K562 (cell line): ENCODE measurements around the gene TP53I13. TPM values are rescaled to one million over a fixed set of nuclear protein-coding genes. Genes with fewer than 3 reads are reported as not detected.

ENCODE experiments used
- ATAC-seq: fragments of 200-7000 bp; cut with Tn5 transposase; 3 replicates; pipeline ENCODE4 v1.9.1; 2020; ENCODE audit warnings: moderate library complexity
- BruUV-seq: library from RNA; stranded (reverse); fragments of 400-500 nt; replicated peaks from 2 replicates; lab custom pipeline; 2021; lab: Mats Ljungman, UMichigan
- CTCF ChIA-PET: fragments of 300-600 bp; formaldehyde crosslinking; extraction: SDS; loops from one replicate; lab custom pipeline; 2021; ENCODE audit warnings: low intra/inter-chr PET ratio; lab: Yijun Ruan, JAX
- POLR2A ChIA-PET: fragments of 300-600, 350-650 bp; sonication (Branson Sonifier 250); formaldehyde crosslinking; extraction: SDS; loops from one replicate; lab custom pipeline; 2021; ENCODE audit warnings: antibody characterized with exemption, inconsistent platforms; lab: Yijun Ruan, JAX
- DNase-seq, 4 experiments: peaks; one replicate each; pipeline versions ENCODE4 v3.0.0 to v3.0.0-alpha.2; 2011 to 2018; ENCODE audit warnings: low spot score in 3 of 4, mixed read lengths in 3 of 4; ENCODE audit errors: extremely low read depth in 1 of 4
- FAIRE-seq: peaks from 2 replicates; lab custom pipeline; 2011; peaks lifted over from hg19 to GRCh38; lab: Jason Lieb, UNC
- H2AFZ ChIP-seq: 2 replicates; pipeline ENCODE4 v1.6.0; 2011; ENCODE audit warnings: low read depth, low read length, control low read depth, inconsistent platforms
- H3K27ac ChIP-seq: fragments of 200-600 bp; 3 replicates; pipeline ENCODE4 v1.8.0; 2011; ENCODE audit warnings: low read depth, mild to moderate bottlenecking, control low read depth, inconsistent platforms, low read length, moderate library complexity, mixed read lengths; ENCODE audit errors: extremely low read depth
- H3K27me3 ChIP-seq, 2 experiments: fragments of 300-600 bp in 1 of 2; 2 replicates in 1 of 2; 3 replicates in 1 of 2; pipeline versions ENCODE4 v1.6.0 to v1.8.0; 2011; ENCODE audit warnings: inconsistent platforms in 2 of 2, low read length in 2 of 2, mild to moderate bottlenecking in 1 of 2, mixed read lengths in 1 of 2, moderate library complexity in 1 of 2; ENCODE audit not compliant: control insufficient read depth in 2 of 2, insufficient read depth in 2 of 2
- H3K36me3 ChIP-seq: fragments of 300-600 bp; 3 replicates; pipeline ENCODE4 v1.8.0; 2011; ENCODE audit warnings: mild to moderate bottlenecking, low read length, inconsistent platforms; ENCODE audit not compliant: control insufficient read depth, insufficient read depth
- H3K4me1 ChIP-seq, 2 experiments: fragments of 200-600 bp in 1 of 2; replicated peaks in 1 of 2; 2 replicates in 1 of 2; 3 replicates in 1 of 2; pipeline versions ENCODE4 v1.5.1 to v1.8.0; 2011; ENCODE audit warnings: inconsistent platforms in 2 of 2, low read length in 2 of 2, mild to moderate bottlenecking in 1 of 2, mixed read lengths in 1 of 2, moderate library complexity in 1 of 2; ENCODE audit not compliant: control insufficient read depth in 2 of 2, insufficient read depth in 2 of 2
- H3K4me2 ChIP-seq: 2 replicates; pipeline ENCODE4 v1.6.1; 2011; ENCODE audit warnings: low read length, control low read depth, inconsistent platforms, mixed read lengths; ENCODE audit not compliant: insufficient read depth
- H3K4me3 ChIP-seq: fragments of 200-600 bp; sonication (generic), shearing (Covaris generic); 2 replicates; pipeline ENCODE4 v1.5.1; 2016; ENCODE audit warnings: control low read depth, inconsistent platforms
- H3K79me2 ChIP-seq: fragments of 200-600 bp; 3 replicates; pipeline ENCODE4 v1.8.0; 2011; ENCODE audit warnings: low read length, inconsistent platforms; ENCODE audit not compliant: control insufficient read depth, insufficient read depth
- H3K9ac ChIP-seq, 2 experiments: 2 replicates each; pipeline versions ENCODE4 v1.6.0 to v1.6.1; 2011; ENCODE audit warnings: low read depth in 2 of 2, low read length in 2 of 2, control low read depth in 1 of 2, inconsistent platforms in 1 of 2, mild to moderate bottlenecking in 1 of 2, mixed read lengths in 1 of 2; ENCODE audit not compliant: insufficient read depth in 1 of 2
- H3K9me1 ChIP-seq: one replicate; pipeline ENCODE4 v1.6.0; 2011; ENCODE audit warnings: inconsistent platforms, mild to moderate bottlenecking, low read length, moderate library complexity; ENCODE audit not compliant: control insufficient read depth, insufficient read depth
- H3K9me3 ChIP-seq: replicated peaks from 2 replicates; pipeline ENCODE4 v1.5.1; 2011; ENCODE audit warnings: low read depth, low read length, inconsistent platforms; ENCODE audit not compliant: control insufficient read depth, insufficient read depth
- H4K20me1 ChIP-seq: replicated peaks from 2 replicates; pipeline ENCODE4 v1.6.1; 2011; ENCODE audit warnings: low read length, inconsistent platforms, mixed read lengths; ENCODE audit not compliant: control insufficient read depth, insufficient read depth
- CTBP1 ChIP-seq: fragments of 450-650 bp; IDR thresholded peaks from 2 replicates; pipeline ENCODE4 v1.6.1; 2016; ENCODE audit warnings: borderline replicate concordance
- EGR1 ChIP-seq: fragments of 450-650 bp; conservative IDR thresholded peaks from 2 replicates; pipeline ENCODE4 v1.6.1; 2017; ENCODE audit warnings: mild to moderate bottlenecking
- GABPA ChIP-seq: fragments of 200-800 bp; sonication (Bioruptor generic); conservative IDR thresholded peaks from 2 replicates; pipeline ENCODE4 v1.6.1; 2016; ENCODE audit warnings: low read depth, missing genetic modification characterization, missing compliant biosample characterization
- HDAC1 ChIP-seq, 2 experiments: fragments of 450-650 bp; IDR thresholded peaks; 2 replicates each; pipeline ENCODE4 v1.6.1; 2016 to 2017; ENCODE audit warnings: inconsistent platforms in 1 of 2, mild to moderate bottlenecking in 1 of 2, moderate library complexity in 1 of 2
- KDM5B ChIP-seq: fragments of 200-600 bp; sonication (generic); IDR thresholded peaks from 2 replicates; pipeline ENCODE4 v1.6.1; 2012; ENCODE audit warnings: low read depth, mild to moderate bottlenecking, moderate library complexity, low read length, control low read depth, inconsistent platforms; ENCODE audit not compliant: insufficient replicate concordance
- MAZ ChIP-seq, 2 experiments: fragments of 450-650 bp in 1 of 2; sonication (generic) in 1 of 2; formaldehyde crosslinking; IDR thresholded peaks in 1 of 2; conservative IDR thresholded peaks in 1 of 2; 2 replicates each; pipeline versions ENCODE4 v1.4.0 to v1.5.0; 2020; ENCODE audit warnings: mild to moderate bottlenecking in 1 of 2, missing genetic modification reagents in 1 of 2
- NR4A1 ChIP-seq, 2 experiments: fragments of 250-450 bp in 1 of 2; fragments of 450-650 bp in 1 of 2; sonication (Bioruptor Pico) in 1 of 2; IDR thresholded peaks; 2 replicates each; pipeline versions ENCODE4 v1.4.0 to v1.6.1; 2016 to 2020; ENCODE audit warnings: mild to moderate bottlenecking in 2 of 2, missing compliant biosample characterization in 1 of 2, missing genetic modification characterization in 1 of 2, moderate library complexity in 1 of 2
- RCOR1 ChIP-seq, 2 experiments: IDR thresholded peaks; 2 replicates each; pipeline ENCODE4 v1.6.1; 2012; ENCODE audit warnings: low read depth in 2 of 2, low read length in 2 of 2, borderline replicate concordance in 1 of 2, improper control_type of control experiment in 1 of 2
- SIN3A ChIP-seq, 2 experiments: fragments of 150-350 bp in 1 of 2; IDR thresholded peaks; 2 replicates each; pipeline ENCODE4 v1.6.1; 2011 to 2016; ENCODE audit warnings: borderline replicate concordance in 2 of 2, low read depth in 2 of 2, low read length in 2 of 2, mild to moderate bottlenecking in 2 of 2, moderate library complexity in 2 of 2; ENCODE audit not compliant: control insufficient read depth in 1 of 2
- SPI1 ChIP-seq: IDR thresholded peaks from 2 replicates; pipeline ENCODE4 v1.6.1; 2011; ENCODE audit warnings: low read depth, low read length, control low read depth, borderline replicate concordance
- TAF15 ChIP-seq: fragments of 200-400 bp; formaldehyde crosslinking; IDR thresholded peaks from 2 replicates; pipeline ENCODE4 v1.6.1; 2017; ENCODE audit warnings: mild to moderate bottlenecking, low read depth, low read length, moderate library complexity
- YY1 ChIP-seq, 3 experiments: IDR thresholded peaks; 2 replicates each; pipeline ENCODE4 v1.6.1; 2011; ENCODE audit warnings: low read length in 2 of 3, mild to moderate bottlenecking in 2 of 3, moderate library complexity in 2 of 3, borderline replicate concordance in 1 of 3, control low read depth in 1 of 3, low read depth in 1 of 3; ENCODE audit not compliant: insufficient read depth in 3 of 3, insufficient replicate concordance in 2 of 3, control insufficient read depth in 1 of 3, insufficient read length in 1 of 3; ENCODE audit errors: extremely low read depth in 1 of 3
- ZBTB7A ChIP-seq: IDR thresholded peaks from 2 replicates; pipeline ENCODE4 v1.6.1; 2011; ENCODE audit warnings: low read depth, mild to moderate bottlenecking, low read length, moderate library complexity, borderline replicate concordance; ENCODE audit not compliant: control insufficient read depth
- ZFX ChIP-seq: sonication (generic); formaldehyde crosslinking; IDR thresholded peaks from 2 replicates; pipeline ENCODE4 v1.8.0; 2022; ENCODE audit warnings: mild to moderate bottlenecking, missing genetic modification reagents, moderate library complexity
- ZNF134 ChIP-seq: fragments of 250-450 bp; sonication (Bioruptor Pico); conservative IDR thresholded peaks from 2 replicates; pipeline ENCODE4 v1.4.0; 2020
- ZNF444 ChIP-seq: fragments of 250-450 bp; sonication (Bioruptor Pico); IDR thresholded peaks from 2 replicates; pipeline ENCODE4 v1.4.0; 2020; ENCODE audit warnings: mild to moderate bottlenecking, moderate library complexity
- WGBS: fragments of 100-300 bp; shearing (Covaris generic); methylation state at CpG from one replicate; pipeline ENCODE4 v1.1.6; 2016; ENCODE audit warnings: low coverage, mixed read lengths; ENCODE audit not compliant: insufficient coverage; ENCODE audit errors: missing lambda C conversion rate; 5-methylcytosine and 5-hydroxymethylcytosine counted together
- in situ Hi-C: fragments of 300-500 bp; cut with MboI; formaldehyde crosslinking; loops from 4 replicates; pipeline ENCODE4 v1.15.0; 2018; ENCODE audit warnings: inconsistent platforms, mixed read lengths
- intact Hi-C: fragments of 100-400 bp; cut with micrococcal nuclease; formaldehyde crosslinking; loops from 2 replicates; pipeline ENCODE4 v1.14.2; 2022
- polyA plus RNA-seq, 8 experiments: library from polyadenylated mRNA; depleted of rRNA in 4 of 8; stranded (reverse) in 5 of 8; unstranded in 3 of 8; fragments of >200 nt; fragmentation: Nextera tagmentation in 2 of 8; fragmentation: Illumina TruSeq in 1 of 8; extraction: Ambion mirVana in 2 of 8; extraction: Trizol in 1 of 8; gene quantifications; 2 replicates each; pipeline versions ENCODE4 v1.2.1 to v1.2.3, GENCODE V29; 2011 to 2014; ENCODE audit warnings: inconsistent platforms in 1 of 8, missing spikeins in 1 of 8
- total RNA-seq, 7 experiments: library from RNA; depleted of rRNA in 6 of 7; stranded (reverse); fragments of >200 nt in 6 of 7; fragmentation: Illumina TruSeq in 2 of 7; extraction: Trizol in 2 of 7; gene quantifications; 2 replicates each; pipeline versions ENCODE4 v1.2.1 to v1.2.3, GENCODE V29; 2011 to 2021; ENCODE audit warnings: low replicate concordance in 1 of 7

TP53I13 gene
- total and polyA plus RNA-seq, 9 of the 15 experiments (the other 6 are each of a cell fraction or from before 2014, with no cell fraction given) = 0.08 to 28.3 (median 9.1) TPM

DNA sequence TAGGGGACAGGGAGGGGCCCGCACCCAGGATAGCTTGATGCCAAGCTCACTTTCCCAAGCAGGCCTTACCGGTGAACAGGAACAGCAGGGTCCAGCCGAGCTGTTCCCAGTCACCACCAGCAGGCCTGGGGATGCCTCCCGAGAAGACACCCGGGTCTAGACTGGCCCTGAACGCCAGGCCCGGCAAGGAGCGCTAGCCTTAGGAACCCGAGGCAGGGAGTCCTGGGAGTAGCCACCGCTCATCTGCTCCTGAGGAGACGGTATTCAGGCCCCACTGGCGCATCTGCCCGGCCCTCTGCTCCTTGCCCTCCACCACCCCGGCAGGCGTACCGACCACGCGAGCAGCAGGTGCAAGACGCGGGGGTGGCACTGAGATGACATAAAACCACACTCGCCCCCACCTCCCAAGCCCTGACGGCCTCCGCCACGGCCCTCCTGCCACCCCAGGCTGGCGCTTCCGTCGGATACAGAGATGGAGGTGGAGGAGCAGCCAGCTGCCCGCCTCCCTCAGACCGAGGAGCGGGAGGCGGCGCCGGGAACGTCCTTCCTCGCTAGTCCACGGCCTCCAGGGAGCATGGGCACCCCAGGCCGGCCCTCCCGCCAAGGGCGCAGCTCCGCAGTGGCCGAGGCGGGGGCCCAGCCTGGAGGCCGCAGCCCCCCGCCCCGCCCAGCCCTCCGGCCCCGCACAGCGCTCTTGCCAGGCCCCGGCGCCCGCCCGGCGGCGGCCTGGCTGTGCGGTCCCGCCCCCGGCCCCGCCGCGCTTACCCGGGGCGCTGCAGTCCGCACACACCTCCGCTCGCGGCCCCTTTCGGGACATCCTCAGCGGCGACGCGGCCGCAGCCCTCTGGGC lies 20.3 kb downstream of the TP53I13 start (continued):
- no peak for TF ChIP-seq TAF15

DNA sequence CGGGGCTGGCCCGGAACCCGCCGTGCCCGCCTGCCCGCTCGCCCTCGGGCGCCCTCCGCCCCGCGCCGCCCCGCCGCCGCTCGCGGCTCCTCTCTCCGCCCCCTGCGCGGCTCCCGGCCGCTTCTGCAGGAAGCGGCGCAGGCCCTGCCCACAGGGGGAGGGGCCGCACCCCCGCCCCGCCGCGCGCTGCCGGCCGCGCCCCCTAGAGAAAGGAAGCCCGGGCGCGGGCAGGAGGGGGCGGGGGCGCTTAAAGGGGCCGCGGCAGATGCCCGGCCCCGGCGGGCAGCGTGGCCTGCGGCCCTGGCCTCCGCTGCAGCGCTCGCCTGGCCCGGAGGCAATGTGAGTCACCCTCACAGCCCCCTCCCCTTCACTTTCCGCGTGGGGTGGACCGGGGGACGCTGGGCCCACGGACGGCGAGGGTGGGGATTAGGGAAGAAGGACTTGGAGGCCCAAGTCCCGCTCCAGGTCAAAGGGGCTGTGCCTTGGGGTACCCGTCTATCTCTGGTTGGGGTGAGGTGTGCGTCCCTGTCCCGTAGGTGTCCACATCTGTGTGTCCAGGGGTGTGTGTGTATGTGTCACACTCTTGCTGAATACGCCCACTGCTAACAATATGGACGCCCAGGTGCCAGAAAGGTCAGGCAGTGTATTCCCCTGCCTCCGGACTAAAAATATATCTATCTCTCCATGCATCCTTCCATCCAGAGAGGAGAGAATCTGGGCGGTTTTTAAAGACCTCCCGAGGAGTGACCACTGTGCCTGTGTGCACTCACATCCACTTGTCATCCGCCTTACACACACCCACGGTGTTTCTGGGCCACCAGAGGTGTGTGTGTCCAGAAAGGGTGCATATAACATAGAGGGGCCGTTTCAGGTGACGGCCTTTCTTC lies 21.3 kb downstream of the TP53I13 start, which contains the start of gene GIT1:
Gene GIT1 (minus strand): TSS at position 125 of the 887 bp plus-strand sequence. CDS start 270 bp downstream, outside the sequence.
- peak within 1 kb of the TSS; percentile 95 for H2AFZ ChIP-seq
- ATAC-seq (peak; percentile 80), DNase-seq (peak; percentile 89 to 96 (median 90)), FAIRE-seq (peak; percentile 79)
- H3K27ac ChIP-seq = peak within 1 kb of the TSS; percentile 62
- 12% methylated on average over 19 of the region's 70 CpGs for WGBS
- H3K27me3 ChIP-seq = no peaks in the 10 kb centered on the region
- no peaks in the 10 kb centered on the region for H3K9me3 ChIP-seq
- intact Hi-C loops = loop anchor here (2.0 to 5.0 kb wide), 2 partner anchors 197 to 297 kb away; partner anchors contain the start of gene TAOK1
- H3K9ac ChIP-seq = peak within 1 kb of the TSS; percentile 48 to 92
- peak within 1 kb of the TSS; percentile 56 for H3K4me3 ChIP-seq
- peaks cover 2% of the 10 kb centered on the region for H3K9me1 ChIP-seq
- in situ Hi-C loops = no loop called here
- no peaks in the 10 kb centered on the region for H3K36me3 ChIP-seq
- ChIA-PET CTCF (interaction anchor here (0.6 kb wide), 1 partner anchor 221 kb away, joined by 3 read pairs; no protein-coding TSS in a partner anchor), POLR2A (no interaction called here)
- peak within 1 kb of the TSS; percentile 86 for H3K4me2 ChIP-seq
- BruUV-seq = no TSS peak
- H3K4me1 ChIP-seq = peaks cover 38 to 78% of the 10 kb centered on the region in 2 experiments
- H4K20me1 ChIP-seq = peaks cover 5% of the 10 kb centered on the region
- H3K79me2 ChIP-seq = peaks cover 30% of the 10 kb centered on the region
- no peak for TF ChIP-seq ZNF444
- TF ChIP-seq YY1 (IDR thresholded peaks at IDR 0.05; ENCODE audit: borderline replicate concordance in 1 of 3, control insufficient read depth in 1 of 3, extremely low read depth in 1 of 3, insufficient read depth in 3 of 3, insufficient read length in 1 of 3, insufficient replicate concordance in 2 of 3, low read depth in 1 of 3, low read length in 2 of 3) = peak in 1 of 3 experiments; percentile 57
- TF ChIP-seq EGR1 = peak; percentile 38
- peak in 1 of 2 experiments; percentile 39; a peak in 1 of 4 replicates for TF ChIP-seq SIN3A (IDR thresholded peaks at IDR 0.05; ENCODE audit: borderline replicate concordance in 2 of 2, control insufficient read depth in 1 of 2, low read depth in 2 of 2, low read length in 2 of 2)
- peak; percentile 76 to 96; a peak in 3 of 4 replicates for TF ChIP-seq MAZ (CRISPR knock-in tag; conservative IDR thresholded peaks at IDR 0.05 in 1 of 2, IDR thresholded peaks at IDR 0.05 in 1 of 2)
- TF ChIP-seq RCOR1 (IDR thresholded peaks at IDR 0.05; ENCODE audit: borderline replicate concordance in 1 of 2, low read depth in 2 of 2, low read length in 2 of 2) = peak in 1 of 2 experiments; percentile 24; a peak in 1 of 4 replicates
- no peak for TF ChIP-seq NR4A1 (CRISPR knock-in tag; IDR thresholded peaks at IDR 0.05)
- TF ChIP-seq NR4A1 (tag; IDR thresholded peaks at IDR 0.05) = peak; percentile 68; the same call in 1 of the 2 replicates
- TF ChIP-seq ZFX (CRISPR knock-in tag) = peak; percentile 36; the same call in 1 of the 2 replicates
- peak; percentile 63 for TF ChIP-seq GABPA
- peak; percentile 74 for TF ChIP-seq CTBP1
- peak; percentile 32; the same call in 1 of the 2 replicates for TF ChIP-seq SPI1
- TF ChIP-seq ZNF134 (CRISPR knock-in tag) = no peak
- peak; percentile 35 for TF ChIP-seq KDM5B
- TF ChIP-seq HDAC1 (IDR thresholded peaks at IDR 0.05) = peak in 1 of 2 experiments; percentile 35; a peak in 2 of 4 replicates
- TF ChIP-seq ZBTB7A = peak; percentile 88
